GM12872 (cell line): Measurements from ENCODE around the gene DCANP1.

Experiments used
- CTCF ChIP-seq: IDR thresholded peaks from 3 replicates; pipeline ENCODE4 v1.5.1; 2011; ENCODE audit warnings: low read depth, mild to moderate bottlenecking, low read length, moderate library complexity; ENCODE audit not compliant: insufficient read depth

Gene DCANP1

GRCh38 chr5:135417083-135417482 lies 30.1 kb downstream of the DCANP1 start:
- TF ChIP-seq CTCF = no peak

- no peak for TF ChIP-seq CTCF
Observed at GRCh38 chr5:135405082-135405481, 42.1 kb downstream of the DCANP1 start.

- TF ChIP-seq CTCF = no peak
Observed at GRCh38 chr5:135402031-135402430, 45.1 kb downstream of the DCANP1 start.

DNA sequence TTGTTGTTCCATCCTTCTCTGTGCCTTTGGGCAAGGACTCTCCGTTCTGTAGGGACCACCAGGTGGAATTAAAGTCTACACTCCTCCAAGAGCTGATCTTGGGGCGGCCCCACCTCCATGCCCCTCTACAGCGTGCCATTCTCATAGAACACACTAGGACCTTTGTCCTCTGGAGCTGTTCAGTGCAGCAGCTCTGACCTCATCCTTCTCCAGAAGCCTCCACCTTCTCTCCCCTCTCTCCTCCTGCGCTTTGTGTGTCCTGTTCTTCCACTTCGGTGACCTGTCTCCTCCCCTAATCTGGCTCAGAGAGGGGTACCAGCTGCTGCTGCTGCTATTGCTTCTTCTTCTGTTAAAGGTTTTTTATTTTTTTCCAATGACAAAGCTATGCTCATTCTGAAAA lies 46.3 kb downstream of the DCANP1 start:
- no peak for TF ChIP-seq CTCF

DNA sequence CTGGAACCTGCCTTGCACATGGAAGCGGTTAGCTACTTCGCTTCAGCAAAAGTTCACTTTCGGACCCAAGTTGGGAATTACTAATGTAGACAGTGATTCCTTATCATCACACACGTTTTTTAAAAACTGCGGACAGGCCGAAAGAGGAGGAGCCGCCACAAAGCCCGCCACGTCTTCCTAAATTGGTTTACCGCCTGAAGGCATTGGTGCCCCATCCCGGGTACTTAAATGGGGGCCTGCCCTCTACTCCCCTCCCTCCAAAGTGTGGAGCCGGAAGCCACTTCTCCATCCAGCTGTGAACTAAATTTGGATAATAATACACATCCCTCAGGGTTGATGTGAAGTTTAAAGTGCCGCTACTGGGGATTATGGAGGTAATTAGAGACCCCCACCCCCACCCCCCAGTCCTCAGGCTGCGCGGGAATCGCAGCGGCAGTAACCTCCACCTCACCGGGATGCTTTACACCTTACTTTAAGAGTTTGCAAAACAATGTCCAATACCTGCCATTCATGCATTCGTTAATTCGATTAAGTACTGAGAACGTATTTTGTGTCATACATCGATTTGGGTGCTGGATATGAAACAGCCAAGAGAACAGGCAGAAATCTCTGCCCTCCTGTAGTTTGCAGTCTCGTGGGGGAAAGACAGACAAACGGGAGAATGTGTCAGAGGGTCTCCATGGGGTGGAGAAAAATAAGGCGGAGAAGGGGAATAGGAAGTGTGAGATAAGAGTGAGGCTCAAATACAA lies 47.2 kb downstream of the DCANP1 start:
- TF ChIP-seq CTCF = no peak

DNA sequence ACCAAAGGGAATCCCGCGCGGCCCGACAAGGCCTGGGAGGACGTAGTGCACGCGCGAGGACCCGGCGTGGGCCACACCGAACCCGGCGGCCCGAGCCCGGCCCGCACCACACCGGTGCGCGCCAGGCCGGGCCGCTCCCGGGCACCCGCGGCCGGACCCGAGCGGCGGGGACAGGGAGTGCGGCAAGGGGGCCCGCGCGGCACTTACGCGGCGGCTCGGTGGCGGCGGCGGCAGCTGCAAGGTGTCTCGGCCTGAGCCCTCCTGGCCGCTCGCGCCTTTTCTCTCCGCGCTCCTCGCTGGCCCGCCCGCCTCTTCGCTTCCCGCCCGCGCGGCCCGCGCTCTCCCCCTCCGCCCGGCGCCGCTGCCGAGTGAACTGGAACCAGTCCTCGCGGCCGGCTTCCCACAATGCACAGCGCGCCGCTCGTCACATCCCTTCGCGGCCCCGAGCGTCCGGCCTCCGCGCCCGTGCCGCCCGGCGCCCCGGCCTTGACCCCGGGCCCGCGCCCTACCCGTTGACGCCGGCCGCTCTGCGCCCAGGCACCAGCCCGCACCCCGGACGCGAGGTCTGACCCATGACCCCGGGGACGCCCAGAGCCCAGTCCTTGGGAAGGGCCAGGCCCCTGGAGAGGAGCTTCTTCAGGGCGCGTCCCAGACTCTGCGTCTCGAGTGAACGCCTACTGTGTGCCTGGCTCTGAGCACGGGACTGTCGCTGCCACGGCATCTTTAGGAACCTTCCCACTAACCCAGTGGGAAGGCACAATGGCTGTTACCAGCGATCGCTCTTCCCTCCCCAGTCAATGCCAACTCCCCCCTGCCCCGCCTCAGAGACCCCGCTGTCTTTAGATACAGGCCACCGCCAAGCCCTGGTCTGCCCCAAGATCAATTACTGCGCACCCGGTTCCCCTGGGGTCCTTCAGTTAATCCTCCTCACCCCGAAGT lies 48.0 kb downstream of the DCANP1 start, which contains the start of gene MACROH2A1:
Gene MACROH2A1 (minus strand): TSS at position 377 of the 939 bp plus-strand sequence. CDS start 10,138 bp downstream, outside the sequence.
- TF ChIP-seq CTCF = no peak

GRCh38 chr5:135398160-135398854 lies 48.8 kb downstream of the DCANP1 start:
- TF ChIP-seq CTCF = no peak
